ENCODE data around the gene GSTA5.
A peak's percentile ranks its signal among the peaks of the same experiment; 100 is the strongest.

Gene GSTA5

DNA sequence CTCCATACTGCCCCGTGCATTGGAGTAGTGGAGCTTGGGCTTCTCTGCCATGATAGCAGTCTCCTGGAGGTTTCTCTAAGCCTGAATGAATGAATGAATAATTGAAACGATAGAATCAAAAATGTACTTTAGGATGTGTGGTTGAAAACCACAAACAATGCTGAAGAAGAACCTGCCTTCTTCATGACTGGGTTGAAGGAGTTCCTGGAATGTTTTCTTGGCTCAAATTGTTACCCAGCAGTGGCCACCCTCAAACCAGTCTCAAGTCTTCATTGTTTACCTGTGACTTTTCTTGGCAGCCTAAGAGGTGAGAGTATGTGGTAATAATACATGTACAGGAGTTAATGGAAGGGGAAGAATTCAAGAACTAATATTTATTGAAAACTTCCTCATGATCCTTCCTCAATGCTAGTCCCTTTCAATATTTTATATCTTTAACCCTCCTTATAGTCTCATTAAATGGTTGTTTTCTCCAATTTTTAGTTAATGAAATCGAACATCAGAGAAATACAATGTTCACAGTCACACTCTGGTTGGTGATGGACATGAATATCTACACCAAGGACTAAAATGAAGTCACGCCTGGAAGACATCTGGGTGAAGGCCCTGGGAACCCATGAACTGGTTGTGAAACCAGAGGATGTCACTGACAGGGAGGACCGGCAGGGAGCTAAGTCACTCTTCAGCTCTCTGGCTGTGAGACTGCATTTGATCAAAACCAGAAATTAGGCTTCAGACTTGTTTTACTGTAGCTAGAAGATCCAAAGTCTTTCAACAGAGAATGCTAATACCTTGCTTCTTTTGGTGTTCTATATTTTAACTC, at the start of gene GSTA5:
Gene GSTA5 (minus strand): TSS at position 51 of the 823 bp plus-strand sequence.
- no peak for TF ChIP-seq Cebpa-rat (IDR thresholded peaks at IDR 0.05)
- H3K9ac ChIP-seq: no peak within 1 kb of the TSS
- no peaks in the 10 kb centered on the region for H3K27me3 ChIP-seq
- no peak within 1 kb of the TSS for H3K27ac ChIP-seq
- no peaks in the 10 kb centered on the region for H3K36me3 ChIP-seq
- H3K4me3 ChIP-seq: no peak within 1 kb of the TSS
- H4K20me1 ChIP-seq: no peaks in the 10 kb centered on the region
- H3K4me1 ChIP-seq: no peaks in the 10 kb centered on the region
- no peaks in the 10 kb centered on the region for H3K9me3 ChIP-seq
- no peak within 1 kb of the TSS for H3K4me2 ChIP-seq

DNA sequence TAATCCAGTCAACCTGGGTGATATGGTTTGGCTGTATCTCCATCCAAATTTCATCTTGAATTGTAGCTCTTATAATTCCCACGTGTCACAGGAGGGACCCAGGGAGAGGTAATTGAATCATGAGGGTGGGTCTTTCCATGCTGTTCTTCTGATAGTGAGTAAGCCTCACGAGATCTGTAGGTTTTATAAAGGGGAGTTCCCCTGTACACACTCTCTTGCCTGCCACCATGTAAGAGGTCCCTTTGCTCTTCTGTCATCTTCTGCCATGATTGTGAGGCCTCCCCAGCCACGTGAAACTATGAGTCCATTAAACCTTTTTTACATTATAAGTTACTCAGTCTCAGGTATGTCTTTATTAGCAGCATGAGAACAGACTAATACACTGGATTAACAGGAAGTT, 49.4 kb upstream of the GSTA5 start:
- Histone ChIP-seq H4K20me1 (no peaks in the 10 kb centered on the region), H3K4me2 (no peak overlapping the region), H3K36me3 (no peaks in the 10 kb centered on the region), H3K9me3 (no peaks in the 10 kb centered on the region), H3K4me1 (no peaks in the 10 kb centered on the region), H3K9ac (no peak overlapping the region), H3K4me3 (no peak overlapping the region), H3K27me3 (no peaks in the 10 kb centered on the region), H3K27ac (no peak overlapping the region)
- TF ChIP-seq Cebpa-rat (IDR thresholded peaks at IDR 0.05): no peak

DNA sequence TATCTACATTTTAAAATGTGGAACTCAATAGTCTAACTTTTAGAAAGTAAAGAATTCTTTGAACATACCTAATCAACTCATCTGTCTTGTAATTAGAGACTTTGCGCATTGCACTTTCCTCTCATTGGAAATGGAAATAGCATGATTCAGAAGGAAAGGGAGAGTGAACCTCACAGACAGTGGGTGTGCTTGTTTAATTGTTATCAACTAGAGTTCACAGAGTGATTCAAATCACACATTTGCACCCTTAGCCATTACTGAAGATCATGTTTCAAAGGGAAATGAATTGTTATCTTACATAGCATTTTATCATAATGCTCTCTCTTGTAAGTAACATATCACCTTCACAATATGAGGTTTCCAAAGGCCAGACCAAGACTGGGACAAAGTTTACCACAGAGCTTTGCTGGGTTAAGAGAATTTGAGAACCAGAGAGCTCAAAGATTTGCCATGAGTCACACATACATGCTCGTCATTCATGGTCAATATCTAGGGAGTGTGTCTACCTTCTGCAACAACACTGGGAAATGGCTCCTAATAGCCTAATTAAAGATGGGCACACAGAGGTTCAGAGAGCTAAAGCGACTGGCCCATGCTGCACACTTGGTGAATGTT, 47.4 kb upstream of the GSTA5 start:
- no peaks in the 10 kb centered on the region for H3K36me3 ChIP-seq
- H3K4me1 ChIP-seq: no peaks in the 10 kb centered on the region
- H3K27me3 ChIP-seq: no peaks in the 10 kb centered on the region
- H4K20me1 ChIP-seq: no peaks in the 10 kb centered on the region
- no peak for TF ChIP-seq Cebpa-rat (IDR thresholded peaks at IDR 0.05)
- no peak overlapping the region for H3K4me3 ChIP-seq
- no peak overlapping the region for H3K9ac ChIP-seq
- no peak overlapping the region for H3K4me2 ChIP-seq
- no peak overlapping the region for H3K27ac ChIP-seq
- no peaks in the 10 kb centered on the region for H3K9me3 ChIP-seq

DNA sequence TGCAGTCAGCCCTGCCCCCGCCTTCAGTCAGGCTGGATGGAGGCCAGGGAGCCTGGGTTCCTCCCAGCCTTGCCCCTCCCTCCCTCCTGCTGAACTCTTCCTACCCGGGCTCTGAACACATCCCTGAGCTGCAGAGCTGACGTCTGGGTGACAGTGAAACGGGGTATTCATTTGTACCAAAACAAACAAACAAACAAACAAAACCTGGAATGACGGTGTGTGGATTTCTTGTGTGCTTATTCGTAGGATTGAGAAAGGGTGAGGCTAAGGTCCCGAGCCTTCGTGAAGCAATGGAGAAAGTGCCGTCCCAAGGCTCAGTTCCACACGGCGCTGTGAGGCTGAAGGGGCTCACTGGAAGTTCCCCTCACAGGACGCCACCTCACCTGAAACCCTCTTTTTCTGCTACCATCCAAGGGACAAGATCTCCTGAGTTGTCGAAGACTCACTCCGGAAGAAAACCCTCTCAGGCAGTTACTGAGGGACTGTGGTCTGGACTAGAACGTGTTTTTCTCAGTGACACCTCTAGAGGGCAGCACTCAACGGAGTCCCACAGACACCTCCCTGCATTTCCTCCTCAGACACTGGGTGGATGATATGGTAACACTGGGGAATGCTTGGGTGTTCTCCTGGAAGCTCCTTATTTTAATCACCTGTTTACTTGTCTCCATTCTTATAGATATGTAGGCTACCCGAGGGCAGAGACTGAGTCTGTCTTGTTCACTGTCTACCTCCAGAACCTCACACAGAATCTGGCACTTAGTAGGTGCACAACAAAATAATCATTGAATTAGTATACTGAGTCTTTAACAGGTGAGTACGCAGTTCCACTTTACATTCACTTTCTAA, 41.6 kb upstream of the GSTA5 start:
- Histone ChIP-seq H3K27ac (no peak overlapping the region), H4K20me1 (no peaks in the 10 kb centered on the region), H3K4me3 (no peak overlapping the region), H3K4me1 (peaks cover 4% of the 10 kb centered on the region), H3K9ac (no peak overlapping the region), H3K4me2 (no peak overlapping the region), H3K36me3 (no peaks in the 10 kb centered on the region), H3K9me3 (no peaks in the 10 kb centered on the region), H3K27me3 (no peaks in the 10 kb centered on the region)
- TF ChIP-seq Cebpa-rat (IDR thresholded peaks at IDR 0.05): no peak

DNA sequence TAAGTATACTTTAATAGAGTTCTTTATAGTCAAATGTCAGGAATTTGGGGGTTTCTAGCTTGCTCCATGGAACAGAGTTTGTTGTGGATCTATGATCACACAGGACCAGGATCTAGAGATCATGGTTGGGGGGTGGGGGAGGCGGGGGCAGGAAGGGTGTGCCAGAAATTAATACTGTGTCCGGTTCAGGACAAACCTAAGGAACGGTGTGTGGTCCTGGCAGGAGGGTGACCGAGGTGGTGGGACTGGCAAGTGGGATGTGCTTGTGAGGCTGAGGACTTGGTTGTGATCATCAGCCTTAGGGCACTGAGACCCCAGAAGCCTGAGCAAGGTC, 41.0 kb upstream of the GSTA5 start:
- Histone ChIP-seq H3K27me3 (no peaks in the 10 kb centered on the region), H3K9ac (no peak overlapping the region), H3K4me3 (no peak overlapping the region), H3K9me3 (no peaks in the 10 kb centered on the region), H3K27ac (no peak overlapping the region), H4K20me1 (no peaks in the 10 kb centered on the region), H3K4me1 (peaks cover 9% of the 10 kb centered on the region), H3K4me2 (no peak overlapping the region), H3K36me3 (no peaks in the 10 kb centered on the region)
- TF ChIP-seq Cebpa-rat (IDR thresholded peaks at IDR 0.05): no peak

DNA sequence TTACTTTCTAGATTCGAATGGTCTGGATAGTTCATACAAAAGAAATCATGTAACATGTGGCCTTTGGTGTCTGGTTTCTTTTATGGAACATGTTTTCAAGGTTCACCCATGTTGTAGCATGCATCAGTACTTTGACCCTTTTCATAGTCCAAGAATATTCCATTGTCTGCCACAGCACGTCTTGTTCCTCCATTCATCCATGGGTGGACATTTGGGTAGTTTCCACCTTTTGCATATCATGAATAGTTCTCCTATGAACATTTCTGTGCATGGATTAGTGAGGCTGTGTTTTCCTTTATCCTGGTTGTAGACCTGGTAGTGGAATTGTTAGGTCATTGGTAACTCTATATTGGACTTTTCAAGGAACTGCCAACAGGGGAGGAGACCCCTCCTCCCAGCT, 37.2 kb upstream of the GSTA5 start:
- no peak overlapping the region for H3K4me3 ChIP-seq
- H4K20me1 ChIP-seq: no peaks in the 10 kb centered on the region
- H3K27me3 ChIP-seq: no peaks in the 10 kb centered on the region
- no peak for TF ChIP-seq Cebpa-rat (IDR thresholded peaks at IDR 0.05)
- peaks cover 9% of the 10 kb centered on the region for H3K4me1 ChIP-seq
- H3K27ac ChIP-seq: no peak overlapping the region
- H3K36me3 ChIP-seq: no peaks in the 10 kb centered on the region
- H3K9ac ChIP-seq: no peak overlapping the region
- no peaks in the 10 kb centered on the region for H3K9me3 ChIP-seq
- no peak overlapping the region for H3K4me2 ChIP-seq

GRCh38 chr6:52877168-52877567, 36.6 kb upstream of the GSTA5 start:
- 0 out of 2 replicates have a peak overlapping the region, but pooled peaks have one; percentile 13 for H3K4me2 ChIP-seq
- H3K4me1 ChIP-seq: peaks cover 9% of the 10 kb centered on the region
- no peaks in the 10 kb centered on the region for H3K9me3 ChIP-seq
- no peak overlapping the region for H3K27ac ChIP-seq
- H3K4me3 ChIP-seq: no peak overlapping the region
- H3K9ac ChIP-seq: no peak overlapping the region
- no peak for TF ChIP-seq Cebpa-rat (IDR thresholded peaks at IDR 0.05)
- H4K20me1 ChIP-seq: no peaks in the 10 kb centered on the region
- no peaks in the 10 kb centered on the region for H3K27me3 ChIP-seq
- no peaks in the 10 kb centered on the region for H3K36me3 ChIP-seq

- peaks cover 9% of the 10 kb centered on the region for H3K4me1 ChIP-seq
- no peak overlapping the region for H3K4me2 ChIP-seq
- H3K27me3 ChIP-seq: no peaks in the 10 kb centered on the region
- no peak overlapping the region for H3K27ac ChIP-seq
- no peak for TF ChIP-seq Cebpa-rat (IDR thresholded peaks at IDR 0.05)
- H3K36me3 ChIP-seq: no peaks in the 10 kb centered on the region
- H4K20me1 ChIP-seq: no peaks in the 10 kb centered on the region
- H3K9me3 ChIP-seq: no peaks in the 10 kb centered on the region
- H3K9ac ChIP-seq: no peak overlapping the region
- no peak overlapping the region for H3K4me3 ChIP-seq
Observed at GRCh38 chr6:52876056-52876787, 35.6 kb upstream of the GSTA5 start.

DNA sequence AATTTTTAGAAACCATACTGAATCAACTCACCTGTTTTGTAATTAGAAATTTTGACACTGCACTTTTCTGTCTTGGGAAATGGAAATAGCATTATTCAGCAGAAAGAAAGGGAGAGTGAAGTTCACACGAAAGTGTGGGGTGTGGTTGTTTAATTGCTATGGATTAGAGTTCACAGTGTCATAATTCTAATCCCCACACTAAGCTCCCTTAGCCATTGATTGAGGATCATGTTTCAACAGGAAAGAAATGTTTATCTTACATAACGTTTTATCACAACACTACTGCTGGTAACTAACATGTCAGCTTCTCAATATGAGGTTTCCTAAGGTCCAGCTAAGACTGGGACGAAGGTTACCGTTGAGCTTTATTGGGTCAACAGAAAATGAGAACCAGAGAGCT, 31.4 kb upstream of the GSTA5 start:
- no peak for TF ChIP-seq Cebpa-rat (IDR thresholded peaks at IDR 0.05)
- no peak overlapping the region for H3K9ac ChIP-seq
- no peaks in the 10 kb centered on the region for H3K36me3 ChIP-seq
- H3K27me3 ChIP-seq: no peaks in the 10 kb centered on the region
- no peaks in the 10 kb centered on the region for H3K9me3 ChIP-seq
- H3K4me1 ChIP-seq: peaks cover 2% of the 10 kb centered on the region
- no peaks in the 10 kb centered on the region for H4K20me1 ChIP-seq
- no peak overlapping the region for H3K4me3 ChIP-seq
- H3K4me2 ChIP-seq: no peak overlapping the region
- H3K27ac ChIP-seq: no peak overlapping the region
